ENCODE measurements around the gene TAAR8.

Gene TAAR8

GRCh38 chr6:132524646-132525045, 27.8 kb upstream of the TAAR8 start:
- no peak overlapping the region for H3K27ac ChIP-seq (ENCODE audit: extremely low read depth, low read depth, low read length)
- H3K36me3 ChIP-seq (ENCODE audit: control insufficient read depth in 2 of 2, insufficient read depth in 1 of 2, low read length in 2 of 2): no peaks in the 10 kb centered on the region
- H3K4me1 ChIP-seq (ENCODE audit: control insufficient read depth, insufficient read depth, low read length): peaks cover 5% of the 10 kb centered on the region; the same call in 1 of the 2 replicates
- no peak overlapping the region for H3K4me3 ChIP-seq (ENCODE audit: low read depth, low read length)
- TF ChIP-seq ZNF549 (tag by site-specific recombination; IDR thresholded peaks at IDR 0.05): peak; percentile 98
- TF ChIP-seq ZNF792 (tag by site-specific recombination; IDR thresholded peaks at IDR 0.05): no peak
- TF ChIP-seq ZNF629 (tag by site-specific recombination; IDR thresholded peaks at IDR 0.05): no peak
- TF ChIP-seq ZNF416 (tag by site-specific recombination; IDR thresholded peaks at IDR 0.05): no peak
- no peak for TF ChIP-seq ZNF140 (tag by site-specific recombination; IDR thresholded peaks at IDR 0.05)
- no peak for TF ChIP-seq ZNF266 (tag by site-specific recombination; IDR thresholded peaks at IDR 0.05; ENCODE audit: low read depth)
- TF ChIP-seq PRDM2 (tag by site-specific recombination; IDR thresholded peaks at IDR 0.05; ENCODE audit: borderline replicate concordance): no peak
- peak; percentile 13 for TF ChIP-seq SETDB1 (IDR thresholded peaks at IDR 0.05; ENCODE audit: insufficient read length, low read length)
- TF ChIP-seq ZNF174 (tag by site-specific recombination; IDR thresholded peaks at IDR 0.05): no peak
- no peak for TF ChIP-seq ZBTB21 (tag by site-specific recombination; IDR thresholded peaks at IDR 0.05)
- no peak for TF ChIP-seq ZNF449 (tag by site-specific recombination; IDR thresholded peaks at IDR 0.05)
- no peak for TF ChIP-seq ZNF510 (tag by site-specific recombination; IDR thresholded peaks at IDR 0.05; ENCODE audit: insufficient replicate concordance)
- no peak for TF ChIP-seq ZFP69B (tag by site-specific recombination; IDR thresholded peaks at IDR 0.05)
- no peak for TF ChIP-seq KLF17 (tag by site-specific recombination; IDR thresholded peaks at IDR 0.05)
- POLR2A ChIA-PET: interaction anchor here (1.1 kb wide), 1 partner anchor 12 kb away, joined by 3 read pairs; the partner anchor contains the start of gene STX7
- H3K9me3 ChIP-seq (ENCODE audit: control insufficient read depth, insufficient read depth, low read depth, low read length): no peaks in the 10 kb centered on the region
- CTCF ChIA-PET: interaction anchor here (0.6 to 3.5 kb wide), 7 partner anchors 16 to 1250 kb away, joined by 3 to 15 read pairs (median 3); no protein-coding TSS in a partner anchor

- no peaks in the 10 kb centered on the region for H3K9me3 ChIP-seq (ENCODE audit: control insufficient read depth, insufficient read depth, low read depth, low read length)
- no peak overlapping the region for H3K27ac ChIP-seq (ENCODE audit: extremely low read depth, low read depth, low read length)
- no peak overlapping the region for H3K4me3 ChIP-seq (ENCODE audit: low read depth, low read length)
- ChIA-PET POLR2A (no interaction called here), CTCF (interaction anchor here (1.0 to 2.0 kb wide), 2 partner anchors 42 to 246 kb away, joined by 5 to 15 read pairs; no protein-coding TSS in a partner anchor)
- peaks cover 5% of the 10 kb centered on the region; the same call in 1 of the 2 replicates for H3K4me1 ChIP-seq (ENCODE audit: control insufficient read depth, insufficient read depth, low read length)
- TF ChIP-seq ZNF138 (tag by site-specific recombination; IDR thresholded peaks at IDR 0.05; ENCODE audit: borderline replicate concordance): no peak
- no peak for TF ChIP-seq ZNF548 (tag by site-specific recombination; IDR thresholded peaks at IDR 0.05)
- TF ChIP-seq ZSCAN5A (tag by site-specific recombination; IDR thresholded peaks at IDR 0.05): no peak
- TF ChIP-seq SCRT1 (tag by site-specific recombination; IDR thresholded peaks at IDR 0.05; ENCODE audit: borderline replicate concordance): no peak
- TF ChIP-seq ZNF473 (tag by site-specific recombination; IDR thresholded peaks at IDR 0.05): no peak
- TF ChIP-seq ZNF416 (tag by site-specific recombination; IDR thresholded peaks at IDR 0.05): no peak
- H3K36me3 ChIP-seq (ENCODE audit: control insufficient read depth in 2 of 2, insufficient read depth in 1 of 2, low read length in 2 of 2): no peaks in the 10 kb centered on the region
Observed at GRCh38 chr6:132525866-132526265, 26.6 kb upstream of the TAAR8 start.

Measured in HEK293 (cell line).